Neural cell (in vitro differentiated cells): Measurements from ENCODE around the gene CIAPIN1.

ENCODE experiments used
- MXI1 ChIP-seq: fragments of 450-650 bp; conservative IDR thresholded peaks from 2 replicates; pipeline ENCODE4 v1.6.1; 2014; ENCODE audit warnings: antibody characterized with exemption, mild to moderate bottlenecking; ENCODE audit not compliant: poor library complexity, severe bottlenecking
- TF ChIP-seq, protein P1 (sequence below): IDR thresholded peaks from 2 replicates; pipeline ENCODE4 v1.6.1; 2012; ENCODE audit warnings: borderline replicate concordance
- TF ChIP-seq, protein P2 (sequence below): fragments of 450-650 bp; IDR thresholded peaks from 2 replicates; pipeline ENCODE4 v1.5.1; 2014; ENCODE audit warnings: antibody characterized with exemption, mild to moderate bottlenecking, moderate library complexity; ENCODE audit not compliant: poor library complexity, severe bottlenecking

DNA sequence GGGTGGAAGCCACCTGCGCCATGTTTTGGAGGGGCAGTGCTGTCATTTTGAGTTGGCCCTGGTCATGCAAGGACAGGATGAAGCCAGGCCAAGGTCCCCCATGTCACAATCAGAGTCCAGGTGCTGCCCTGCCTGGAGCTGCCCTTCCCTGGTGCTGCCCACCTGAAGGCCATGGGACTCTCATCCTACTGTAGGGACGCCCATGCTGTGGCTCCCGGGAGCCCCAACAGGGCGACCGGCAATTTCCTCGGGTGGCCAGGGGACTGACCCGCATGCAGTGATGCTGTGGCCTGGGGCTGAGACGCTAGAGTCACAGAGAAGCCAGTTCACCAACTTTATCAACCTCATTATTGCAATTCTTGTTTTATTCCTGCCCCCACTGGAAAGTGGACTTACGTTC, 34.6 kb downstream of the CIAPIN1 start:
- TF ChIP-seq, protein P1, sequence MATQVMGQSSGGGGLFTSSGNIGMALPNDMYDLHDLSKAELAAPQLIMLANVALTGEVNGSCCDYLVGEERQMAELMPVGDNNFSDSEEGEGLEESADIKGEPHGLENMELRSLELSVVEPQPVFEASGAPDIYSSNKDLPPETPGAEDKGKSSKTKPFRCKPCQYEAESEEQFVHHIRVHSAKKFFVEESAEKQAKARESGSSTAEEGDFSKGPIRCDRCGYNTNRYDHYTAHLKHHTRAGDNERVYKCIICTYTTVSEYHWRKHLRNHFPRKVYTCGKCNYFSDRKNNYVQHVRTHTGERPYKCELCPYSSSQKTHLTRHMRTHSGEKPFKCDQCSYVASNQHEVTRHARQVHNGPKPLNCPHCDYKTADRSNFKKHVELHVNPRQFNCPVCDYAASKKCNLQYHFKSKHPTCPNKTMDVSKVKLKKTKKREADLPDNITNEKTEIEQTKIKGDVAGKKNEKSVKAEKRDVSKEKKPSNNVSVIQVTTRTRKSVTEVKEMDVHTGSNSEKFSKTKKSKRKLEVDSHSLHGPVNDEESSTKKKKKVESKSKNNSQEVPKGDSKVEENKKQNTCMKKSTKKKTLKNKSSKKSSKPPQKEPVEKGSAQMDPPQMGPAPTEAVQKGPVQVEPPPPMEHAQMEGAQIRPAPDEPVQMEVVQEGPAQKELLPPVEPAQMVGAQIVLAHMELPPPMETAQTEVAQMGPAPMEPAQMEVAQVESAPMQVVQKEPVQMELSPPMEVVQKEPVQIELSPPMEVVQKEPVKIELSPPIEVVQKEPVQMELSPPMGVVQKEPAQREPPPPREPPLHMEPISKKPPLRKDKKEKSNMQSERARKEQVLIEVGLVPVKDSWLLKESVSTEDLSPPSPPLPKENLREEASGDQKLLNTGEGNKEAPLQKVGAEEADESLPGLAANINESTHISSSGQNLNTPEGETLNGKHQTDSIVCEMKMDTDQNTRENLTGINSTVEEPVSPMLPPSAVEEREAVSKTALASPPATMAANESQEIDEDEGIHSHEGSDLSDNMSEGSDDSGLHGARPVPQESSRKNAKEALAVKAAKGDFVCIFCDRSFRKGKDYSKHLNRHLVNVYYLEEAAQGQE: no peak
- TF ChIP-seq, protein P2, sequence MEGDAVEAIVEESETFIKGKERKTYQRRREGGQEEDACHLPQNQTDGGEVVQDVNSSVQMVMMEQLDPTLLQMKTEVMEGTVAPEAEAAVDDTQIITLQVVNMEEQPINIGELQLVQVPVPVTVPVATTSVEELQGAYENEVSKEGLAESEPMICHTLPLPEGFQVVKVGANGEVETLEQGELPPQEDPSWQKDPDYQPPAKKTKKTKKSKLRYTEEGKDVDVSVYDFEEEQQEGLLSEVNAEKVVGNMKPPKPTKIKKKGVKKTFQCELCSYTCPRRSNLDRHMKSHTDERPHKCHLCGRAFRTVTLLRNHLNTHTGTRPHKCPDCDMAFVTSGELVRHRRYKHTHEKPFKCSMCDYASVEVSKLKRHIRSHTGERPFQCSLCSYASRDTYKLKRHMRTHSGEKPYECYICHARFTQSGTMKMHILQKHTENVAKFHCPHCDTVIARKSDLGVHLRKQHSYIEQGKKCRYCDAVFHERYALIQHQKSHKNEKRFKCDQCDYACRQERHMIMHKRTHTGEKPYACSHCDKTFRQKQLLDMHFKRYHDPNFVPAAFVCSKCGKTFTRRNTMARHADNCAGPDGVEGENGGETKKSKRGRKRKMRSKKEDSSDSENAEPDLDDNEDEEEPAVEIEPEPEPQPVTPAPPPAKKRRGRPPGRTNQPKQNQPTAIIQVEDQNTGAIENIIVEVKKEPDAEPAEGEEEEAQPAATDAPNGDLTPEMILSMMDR: no peak
- TF ChIP-seq MXI1: no peak
